Stomach (tissue), 4 donors: ENCODE measurements around the gene RIMBP2.

Experiments used
- CTCF ChIP-seq, 7 experiments: fragments of 450-650 bp in 4 of 7; fragments of 200-600 bp in 3 of 7; sonication (generic) in 3 of 7; IDR thresholded peaks; one replicate each; pipeline ENCODE4 v1.5.1; 2016 to 2019; ENCODE audit warnings: antibody characterized with exemption in 7 of 7, control low read depth in 2 of 7, mild to moderate bottlenecking in 1 of 7
- POLR2AphosphoS5 ChIP-seq, 3 donors: sonication (generic); formaldehyde crosslinking; IDR thresholded peaks; one replicate each; pipeline ENCODE4 v1.6.1; 2016; ENCODE audit warnings: antibody characterized with exemption in 3 of 3

- no peak for TF ChIP-seq CTCF (IDR thresholded peaks at IDR 0.05)
- TF ChIP-seq POLR2AphosphoS5 (IDR thresholded peaks at IDR 0.05) = no peak
These were observed 94.3 kb downstream of the RIMBP2 start for GRCh38 chr12:130621696-130622298.
